Neural progenitor cell (in vitro differentiated cells): Measurements from ENCODE around the gene MSN. TPM values are rescaled to one million over a fixed set of nuclear protein-coding genes. Genes with fewer than 3 reads are reported as not detected.
A peak's percentile ranks its signal among the peaks of the same experiment; 100 is the strongest.

Source experiments
- DNase-seq: peaks from one replicate; pipeline ENCODE4 v3.0.0-alpha.2; 2016; ENCODE audit warnings: low spot score
- H2AFZ ChIP-seq: fragments of 200-600 bp; sonication (generic); replicated peaks from 2 replicates; pipeline ENCODE4 v1.6.1; 2016; ENCODE audit warnings: antibody characterized with exemption
- H3F3A ChIP-seq: fragments of 200-600 bp; sonication (generic); 2 replicates; pipeline ENCODE4 v1.6.1; 2016; ENCODE audit warnings: antibody characterized with exemption, low read depth
- H3K27ac ChIP-seq: fragments of 200-600 bp; sonication (generic); 2 replicates; pipeline ENCODE4 v1.5.1; 2016; ENCODE audit warnings: mild to moderate bottlenecking
- H3K27me3 ChIP-seq: fragments of 200-600 bp; sonication (generic); 2 replicates; pipeline ENCODE4 v1.6.1; 2016; ENCODE audit warnings: mild to moderate bottlenecking, moderate library complexity
- H3K36me3 ChIP-seq: fragments of 200-600 bp; sonication (generic); 2 replicates; pipeline ENCODE4 v1.5.1; 2016
- H3K4me1 ChIP-seq: fragments of 200-600 bp; sonication (generic); 2 replicates; pipeline ENCODE4 v1.6.1; 2016; ENCODE audit warnings: mixed run types
- H3K4me2 ChIP-seq: fragments of 200-600 bp; sonication (generic); 2 replicates; pipeline ENCODE4 v1.6.1; 2016
- H3K4me3 ChIP-seq: fragments of 200-600 bp; sonication (generic); 2 replicates; pipeline ENCODE4 v1.5.1; 2016
- H3K79me2 ChIP-seq: fragments of 200-600 bp; sonication (generic); 2 replicates; pipeline ENCODE4 v1.6.1; 2016; ENCODE audit warnings: low read depth
- H3K9ac ChIP-seq: fragments of 200-600 bp; sonication (generic); 2 replicates; pipeline ENCODE4 v1.6.1; 2016
- H3K9me3 ChIP-seq: fragments of 200-600 bp; sonication (generic); 2 replicates; pipeline ENCODE4 v1.5.1; 2016; ENCODE audit warnings: low read depth
- H4K20me1 ChIP-seq: fragments of 200-600 bp; sonication (generic); 2 replicates; pipeline ENCODE4 v1.6.1; 2016; ENCODE audit warnings: low read depth
- H3K27ac Mint-ChIP-seq: 3 replicates; pipeline ENCODE4 v1.8.0; 2021; ENCODE audit warnings: mixed read lengths
- H3K27me3 Mint-ChIP-seq: 2 replicates; pipeline ENCODE4 v1.8.0; 2022; ENCODE audit warnings: low read depth, mild to moderate bottlenecking, inconsistent platforms, moderate library complexity, mixed read lengths; ENCODE audit not compliant: insufficient read depth
- H3K36me3 Mint-ChIP-seq: 3 replicates; pipeline ENCODE4 v1.8.0; 2021; ENCODE audit warnings: mixed read lengths
- H3K4me1 Mint-ChIP-seq: 3 replicates; pipeline ENCODE4 v1.8.0; 2021; ENCODE audit warnings: mixed read lengths
- H3K4me3 Mint-ChIP-seq: 3 replicates; pipeline ENCODE4 v1.8.0; 2021; ENCODE audit warnings: mild to moderate bottlenecking, moderate library complexity, mixed read lengths
- H3K9me3 Mint-ChIP-seq: 3 replicates; pipeline ENCODE4 v1.8.0; 2020; ENCODE audit warnings: mixed read lengths
- CTCF ChIP-seq: fragments of 200-600 bp; sonication (generic); IDR thresholded peaks from 2 replicates; pipeline ENCODE4 v1.5.1; 2017; ENCODE audit warnings: antibody characterized with exemption, mild to moderate bottlenecking
- EZH2 ChIP-seq: fragments of 200-600 bp; sonication (generic); IDR thresholded peaks from 2 replicates; pipeline ENCODE4 v1.6.1; 2017; ENCODE audit warnings: antibody characterized with exemption, mild to moderate bottlenecking, moderate library complexity
- EZH2phosphoT487 ChIP-seq: fragments of 200-600 bp; sonication (generic); IDR thresholded peaks from 2 replicates; pipeline ENCODE4 v1.6.1; 2017; ENCODE audit warnings: antibody characterized with exemption
- total RNA-seq: library from RNA; depleted of rRNA; stranded (reverse); fragments of >200 nt; gene quantifications from 2 replicates; pipeline ENCODE4 v1.2.3, GENCODE V29; 2015; ENCODE audit warnings: low replicate concordance

The MSN gene
- total RNA-seq, 1 donor from 2014 or later: 97.4 TPM

GRCh38 chrX:65702956-65703355 is 35.5 kb downstream of the MSN start:
- Histone ChIP-seq H3K4me1 (no peaks in the 10 kb centered on the region), H3K9me3 (no peaks in the 10 kb centered on the region), H2AFZ (no peak overlapping the region), H3K27ac (no peak overlapping the region), H3K9ac (no peak overlapping the region), H3K4me3 (no peak overlapping the region), H3K36me3 (no peaks in the 10 kb centered on the region), H4K20me1 (peaks cover 7% of the 10 kb centered on the region), H3F3A (no peaks in the 10 kb centered on the region), H3K79me2 (peaks cover 22% of the 10 kb centered on the region), H3K4me2 (no peak overlapping the region), H3K27me3 (no peaks in the 10 kb centered on the region)
- H3K27me3 Mint-ChIP-seq: peaks cover 2% of the 10 kb centered on the region
- H3K4me3 Mint-ChIP-seq: no peak overlapping the region
- H3K36me3 Mint-ChIP-seq: peaks cover 4% of the 10 kb centered on the region
- H3K9me3 Mint-ChIP-seq: peaks cover 2% of the 10 kb centered on the region
- no peak for DNase-seq
- H3K27ac Mint-ChIP-seq: no peak overlapping the region
- peaks cover 7% of the 10 kb centered on the region for H3K4me1 Mint-ChIP-seq
- TF ChIP-seq EZH2 (no peak), CTCF (no peak), EZH2phosphoT487 (no peak)

DNA sequence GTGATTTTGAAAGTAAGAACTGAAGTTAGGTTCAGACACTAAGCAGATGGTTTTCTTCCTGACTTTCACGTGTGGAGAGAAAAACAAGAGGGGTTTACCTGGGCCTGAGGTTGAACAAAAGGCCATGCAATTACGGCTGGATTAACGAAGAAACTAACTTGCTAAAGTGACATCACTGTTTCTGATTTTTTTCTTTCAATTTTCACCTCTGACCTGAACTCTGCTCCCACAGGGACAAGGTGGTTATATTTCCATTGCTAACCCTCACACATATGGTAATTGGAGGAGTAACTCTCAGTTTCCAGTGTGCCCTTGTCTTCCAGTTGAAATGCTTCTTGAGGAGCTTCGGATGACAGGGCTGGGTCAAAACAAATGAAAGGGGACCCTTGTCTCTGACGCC is 38.0 kb downstream of the MSN start:
- Histone ChIP-seq H3K36me3 (no peaks in the 10 kb centered on the region), H3K4me3 (no peak overlapping the region), H3K9ac (no peak overlapping the region), H3K27me3 (no peaks in the 10 kb centered on the region), H3K4me1 (no peaks in the 10 kb centered on the region), H2AFZ (no peak overlapping the region), H4K20me1 (no peaks in the 10 kb centered on the region), H3K27ac (no peak overlapping the region), H3K79me2 (peaks cover 17% of the 10 kb centered on the region), H3F3A (no peaks in the 10 kb centered on the region), H3K9me3 (no peaks in the 10 kb centered on the region), H3K4me2 (no peak overlapping the region)
- peaks cover 7% of the 10 kb centered on the region for H3K36me3 Mint-ChIP-seq
- TF ChIP-seq EZH2 (no peak), CTCF (no peak), EZH2phosphoT487 (no peak)
- H3K27me3 Mint-ChIP-seq: peaks cover 2% of the 10 kb centered on the region
- H3K27ac Mint-ChIP-seq: no peak overlapping the region
- DNase-seq: no peak
- H3K9me3 Mint-ChIP-seq: peaks cover 3% of the 10 kb centered on the region
- no peak overlapping the region for H3K4me3 Mint-ChIP-seq
- H3K4me1 Mint-ChIP-seq: peaks cover 7% of the 10 kb centered on the region

DNA sequence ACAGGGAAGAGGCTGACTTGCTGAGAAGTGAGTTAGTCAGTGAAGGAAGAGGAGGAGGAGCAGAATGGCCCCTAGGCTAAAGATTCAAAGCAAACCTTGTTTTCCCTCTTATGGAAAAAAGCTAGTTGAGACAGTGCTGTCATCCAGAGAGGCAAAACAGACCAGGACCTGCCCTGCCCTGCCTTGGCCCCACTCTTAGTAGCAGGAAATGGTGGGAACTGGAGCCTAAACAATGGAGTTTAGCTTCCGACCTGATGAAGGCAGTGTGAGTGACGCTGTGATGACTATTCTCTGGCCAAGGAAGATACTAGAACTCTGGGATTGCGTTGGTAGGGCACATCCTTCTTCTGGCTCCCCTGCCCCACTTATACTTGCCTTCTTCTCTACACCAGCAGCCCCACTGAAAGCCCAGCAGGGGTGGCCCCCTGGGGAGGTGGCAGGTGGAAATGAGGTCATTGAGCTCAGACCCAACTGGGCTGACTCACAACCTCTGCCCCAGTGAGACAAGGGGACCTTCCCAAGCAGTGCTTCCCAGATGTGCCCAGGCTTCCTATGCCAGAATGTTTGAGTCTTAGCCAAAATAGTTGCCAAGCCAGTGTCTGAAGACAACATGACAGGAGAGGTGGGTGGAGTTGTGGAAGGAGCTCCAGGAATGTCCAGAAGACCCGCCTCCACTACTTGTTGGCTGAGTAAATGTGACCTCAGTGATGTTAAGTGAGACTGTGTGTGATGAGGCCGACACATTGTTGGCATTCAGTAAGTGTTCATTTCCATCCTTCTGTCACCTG is 38.8 kb downstream of the MSN start:
- peaks cover 2% of the 10 kb centered on the region for H3K27me3 Mint-ChIP-seq
- no peaks in the 10 kb centered on the region for H3K4me1 ChIP-seq
- peaks cover 6% of the 10 kb centered on the region for H3K36me3 Mint-ChIP-seq
- H3K27ac ChIP-seq: no peak overlapping the region
- no peak for DNase-seq
- no peaks in the 10 kb centered on the region for H3K9me3 ChIP-seq
- H2AFZ ChIP-seq: no peak overlapping the region
- H3K4me1 Mint-ChIP-seq: peaks cover 7% of the 10 kb centered on the region
- no peak overlapping the region for H3K4me2 ChIP-seq
- no peak overlapping the region for H3K4me3 ChIP-seq
- peaks cover 3% of the 10 kb centered on the region for H3K9me3 Mint-ChIP-seq
- no peak overlapping the region for H3K27ac Mint-ChIP-seq
- H3K27me3 ChIP-seq: no peaks in the 10 kb centered on the region
- TF ChIP-seq CTCF: no peak
- TF ChIP-seq EZH2phosphoT487: no peak
- TF ChIP-seq EZH2: no peak
- H3K79me2 ChIP-seq: peaks cover 16% of the 10 kb centered on the region
- H3K4me3 Mint-ChIP-seq: peak overlapping the region; percentile 62
- H3F3A ChIP-seq: no peaks in the 10 kb centered on the region
- no peaks in the 10 kb centered on the region for H4K20me1 ChIP-seq
- H3K9ac ChIP-seq: no peak overlapping the region
- H3K36me3 ChIP-seq: no peaks in the 10 kb centered on the region
